Measurements from ENCODE around the gene RIN1.
"Not testable (repeated sequence)": the region's sequence is repeated elsewhere in the genome, so short reads cannot be mapped to it uniquely, and the experiment has no call there.

RIN1 gene

DNA sequence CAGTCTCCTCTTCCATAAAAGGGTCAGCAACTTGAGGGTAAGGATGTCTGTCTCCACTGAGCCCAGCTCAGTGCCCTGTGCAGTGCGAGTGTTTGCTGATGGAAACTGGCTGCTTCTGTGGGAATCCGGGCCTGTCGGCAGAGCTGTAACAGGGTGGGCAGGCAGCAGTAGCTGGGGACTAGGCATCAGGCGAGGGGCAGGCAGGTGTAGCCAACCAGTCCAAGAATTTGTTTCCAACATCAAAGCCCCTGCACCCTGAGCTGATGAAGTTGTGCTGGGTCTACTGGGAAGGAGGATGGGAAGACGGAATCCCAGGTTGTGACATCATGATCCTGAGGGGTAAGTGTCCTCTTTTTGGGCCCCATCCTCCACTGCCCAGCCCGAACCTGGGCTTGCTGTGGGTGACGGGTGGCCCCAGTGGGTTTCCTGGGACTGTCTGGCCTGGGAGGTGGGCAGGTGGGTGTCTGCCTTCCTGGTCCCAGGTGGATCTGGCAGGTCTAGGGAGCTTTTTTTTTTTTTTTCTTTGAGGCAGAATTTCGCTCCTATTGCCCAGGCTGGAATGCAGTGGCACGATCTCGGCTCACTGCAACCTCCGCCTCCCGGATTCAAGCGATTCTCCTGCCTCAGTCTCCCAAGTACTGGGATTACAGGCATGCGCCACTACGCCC, 24.3 kb upstream of the RIN1 start:
- no peak for DNase-seq

DNA sequence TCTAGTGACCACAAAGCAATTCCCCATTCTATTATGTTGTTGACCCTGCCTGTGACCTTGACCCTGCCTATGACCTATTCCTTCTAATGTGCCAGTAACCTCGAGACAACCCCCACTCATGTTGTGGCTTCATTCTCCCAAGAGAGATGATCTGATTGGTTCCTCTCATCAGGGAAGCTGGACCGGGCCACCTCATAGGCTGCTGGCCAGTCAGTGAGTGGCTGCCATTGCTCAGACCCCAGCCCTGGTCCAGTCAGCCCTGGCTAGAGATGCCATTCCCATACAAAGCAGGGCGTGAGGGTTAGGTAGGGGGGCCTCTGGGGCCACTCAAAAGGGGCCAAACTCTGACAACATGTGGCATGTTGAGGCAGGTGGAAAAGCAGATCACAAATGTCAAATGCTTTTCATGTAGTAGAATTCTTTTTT, 23.4 kb upstream of the RIN1 start:
- DNase-seq, result no peak

DNA sequence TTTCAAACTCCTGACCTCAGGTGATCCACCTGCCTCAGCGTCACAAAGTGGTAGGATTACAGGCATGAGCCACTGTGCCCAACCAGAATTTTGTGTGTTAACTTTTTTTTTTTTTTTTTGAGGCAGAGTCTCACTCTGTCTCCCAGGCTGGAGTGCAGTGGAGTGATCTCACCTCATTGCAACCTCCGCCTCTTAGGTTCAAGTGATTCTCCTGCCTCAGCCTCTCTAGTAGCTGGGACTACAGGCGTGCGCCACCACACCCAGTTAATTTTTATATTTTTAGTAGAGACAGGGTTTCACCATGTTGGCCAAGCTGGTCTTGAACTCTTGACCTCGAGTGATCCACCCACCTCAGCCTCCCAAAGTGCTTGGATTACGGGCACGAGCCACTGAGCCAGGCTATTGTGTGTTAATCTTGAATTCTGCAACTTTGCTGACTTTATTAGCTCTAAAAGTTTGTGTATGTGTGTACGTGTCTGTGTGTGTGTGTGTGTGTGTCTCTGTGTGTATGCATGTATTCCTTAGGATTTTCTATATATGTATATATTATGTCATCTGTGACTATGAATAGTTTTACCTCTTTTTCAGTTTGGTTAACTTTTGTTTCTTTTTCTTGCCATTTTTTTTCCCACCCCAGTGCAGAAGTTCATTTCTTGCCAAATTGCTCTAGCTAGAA, 14.5 kb upstream of the RIN1 start:
- not testable (repeated sequence) for DNase-seq

DNA sequence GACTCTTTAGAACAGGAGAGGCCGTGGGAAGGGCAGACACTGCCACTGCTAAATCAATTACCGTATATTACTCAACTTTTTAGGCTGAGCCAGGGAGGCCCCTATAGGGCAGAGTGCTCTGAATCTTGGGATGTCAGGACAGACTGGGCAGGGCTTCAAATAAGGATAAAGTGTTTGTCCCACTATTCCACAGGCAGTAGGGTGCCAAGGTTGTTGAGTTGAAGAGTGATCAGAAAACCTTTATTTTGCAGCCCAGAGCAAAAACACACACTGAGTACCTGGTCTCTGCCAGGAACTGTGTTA, 12.8 kb upstream of the RIN1 start:
- no peak for DNase-seq

DNA sequence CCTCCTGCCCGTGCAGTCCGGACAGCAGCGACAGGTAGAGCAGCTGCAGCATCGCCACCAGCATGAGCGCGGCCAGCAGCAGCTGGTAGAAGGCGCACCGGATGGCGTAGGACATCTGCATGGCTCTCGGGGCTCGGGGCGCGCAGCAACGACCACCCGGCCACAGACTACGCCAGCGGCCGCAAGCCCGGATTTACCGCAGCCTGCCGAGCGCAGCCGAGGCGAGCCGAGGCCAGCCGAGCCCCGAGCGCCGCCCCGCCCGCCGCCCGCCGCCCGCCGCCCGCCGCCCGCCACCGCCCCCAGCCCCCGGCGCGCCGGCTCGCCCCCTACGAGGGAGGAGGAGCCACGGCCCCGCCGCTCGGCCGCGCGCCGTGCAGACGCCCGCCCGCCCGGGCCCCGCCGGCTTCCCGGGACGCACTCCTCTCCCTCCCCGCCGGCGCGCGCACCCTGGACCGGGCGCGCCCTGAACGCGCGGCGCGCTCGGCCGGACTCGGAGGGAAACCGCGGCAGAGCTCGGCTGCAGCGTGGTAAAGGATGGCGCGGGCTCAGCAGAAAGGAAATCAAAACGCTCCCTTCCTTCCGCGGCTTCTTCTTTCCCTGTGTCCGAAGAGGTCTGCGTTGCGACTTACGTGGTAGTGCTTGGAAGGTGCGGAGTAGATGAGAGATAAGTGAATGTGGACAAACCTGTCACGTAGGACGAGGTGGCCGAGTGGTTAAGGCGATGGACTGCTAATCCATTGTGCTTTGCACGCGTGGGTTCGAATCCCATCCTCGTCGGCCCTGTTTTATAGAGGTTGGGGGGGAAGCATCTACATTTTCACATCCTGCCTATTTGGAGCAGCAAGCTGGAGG, 11.4 kb upstream of the RIN1 start, which contains the start of gene B4GAT1:
Gene B4GAT1 (minus strand): TSS at position 205 of the 852 bp plus-strand sequence. CDS start 84 bp downstream, at position 121.
- DNase-seq, result peak; percentile 98

DNA sequence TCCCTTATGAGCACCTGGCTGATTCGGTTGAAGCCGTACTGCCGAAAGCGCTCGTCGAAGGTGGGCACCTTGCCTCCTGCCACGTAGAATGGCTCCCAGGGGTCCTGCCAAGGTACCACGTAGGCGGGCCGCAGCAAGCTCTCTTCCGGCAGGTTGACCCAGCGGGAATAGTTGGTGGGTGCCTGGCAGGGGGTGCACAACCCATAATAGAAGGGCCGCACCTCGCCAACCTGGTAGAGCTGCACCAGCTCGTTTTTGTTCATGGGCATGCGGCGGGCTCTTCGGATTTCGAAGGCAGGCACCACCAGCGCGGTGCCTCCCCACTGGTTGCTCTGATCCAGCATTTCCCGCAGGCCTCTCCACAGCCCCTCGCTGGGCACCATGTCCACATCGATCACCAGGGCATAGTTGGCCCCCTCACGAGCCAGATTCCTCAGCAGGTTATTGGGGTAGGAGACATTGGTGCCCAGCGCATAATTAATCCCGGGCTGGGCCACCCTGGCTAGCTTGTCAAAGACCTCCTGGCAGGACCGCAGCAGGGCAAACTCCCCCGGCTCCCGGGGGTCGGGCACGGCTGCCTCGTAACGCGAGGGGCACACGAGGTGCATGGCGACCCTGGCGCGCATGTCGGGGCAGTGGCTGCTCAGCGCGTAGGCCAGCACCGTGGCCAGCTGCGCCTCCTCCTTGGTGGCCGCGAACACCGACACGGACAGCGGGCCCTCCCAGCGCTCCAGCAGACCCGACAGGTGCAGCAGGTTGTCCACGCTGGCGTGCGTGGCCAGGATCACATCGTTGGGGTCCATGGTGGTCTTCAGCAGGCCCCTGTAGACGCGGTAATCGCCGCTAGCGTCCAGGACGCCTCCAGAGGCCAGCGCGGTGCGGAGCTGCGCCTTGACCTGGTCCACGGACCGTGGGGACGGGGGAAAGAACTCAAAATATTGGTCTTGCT, 10.5 kb upstream of the RIN1 start:
- no peak for DNase-seq

DNA sequence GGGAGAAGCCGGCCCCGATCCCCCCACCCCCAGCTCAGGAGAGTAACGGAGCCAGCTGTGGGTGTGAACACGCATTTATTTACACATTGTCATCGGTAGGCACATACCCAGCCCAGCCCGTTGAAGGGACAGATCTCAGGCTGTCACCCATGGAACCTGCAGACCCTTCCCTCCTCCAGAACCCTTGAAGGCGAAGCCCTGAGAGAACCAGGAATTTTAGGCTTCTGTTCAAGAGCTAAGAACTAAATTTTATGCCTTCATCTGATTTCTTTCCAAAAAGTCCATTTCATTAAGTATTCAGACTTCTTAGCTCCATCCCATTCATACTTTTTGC, 9.0 kb upstream of the RIN1 start:
- DNase-seq, result no peak

DNA sequence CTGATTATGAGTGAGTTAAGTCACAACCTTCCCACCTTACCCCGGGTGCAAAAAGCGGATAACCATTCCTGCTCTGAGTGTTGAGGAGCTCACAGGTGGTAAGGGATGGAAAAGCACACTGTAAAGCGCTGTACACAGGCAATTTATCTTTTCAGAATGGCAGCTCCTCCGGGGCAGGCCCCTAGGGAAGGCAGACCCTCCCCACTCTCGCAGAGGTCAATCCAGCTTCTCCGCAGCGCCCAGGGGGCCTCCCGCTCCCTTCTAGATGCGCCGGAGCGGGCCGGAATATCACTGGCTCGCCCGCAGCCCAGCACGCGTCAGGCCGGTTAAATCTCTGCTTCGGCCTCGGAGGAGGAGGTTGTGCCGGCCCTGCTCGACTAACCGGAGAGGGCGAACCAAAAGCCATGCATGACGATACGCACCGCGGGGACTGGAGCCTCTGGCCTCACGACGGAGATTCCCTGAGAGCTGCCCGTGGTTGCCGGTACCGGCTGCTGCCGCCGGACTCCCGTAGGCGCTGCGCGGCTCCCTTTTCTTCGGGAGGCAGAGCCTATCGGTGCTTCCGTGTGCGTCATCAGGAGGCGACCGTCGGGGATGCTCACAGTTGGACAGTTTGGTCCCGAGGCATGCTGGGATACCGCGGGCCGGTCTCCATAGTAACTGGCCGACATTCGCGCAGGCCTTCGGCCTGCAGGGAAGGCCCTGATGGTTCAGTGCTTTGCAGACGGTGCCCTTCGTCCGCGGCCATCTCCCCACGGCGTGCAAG, 8.5 kb upstream of the RIN1 start, which contains the start of gene BRMS1:
Gene BRMS1 (minus strand): TSS at position 555 of the 766 bp plus-strand sequence. CDS start 2,870 bp downstream, outside the sequence.
- peak; percentile 98 for DNase-seq

DNA sequence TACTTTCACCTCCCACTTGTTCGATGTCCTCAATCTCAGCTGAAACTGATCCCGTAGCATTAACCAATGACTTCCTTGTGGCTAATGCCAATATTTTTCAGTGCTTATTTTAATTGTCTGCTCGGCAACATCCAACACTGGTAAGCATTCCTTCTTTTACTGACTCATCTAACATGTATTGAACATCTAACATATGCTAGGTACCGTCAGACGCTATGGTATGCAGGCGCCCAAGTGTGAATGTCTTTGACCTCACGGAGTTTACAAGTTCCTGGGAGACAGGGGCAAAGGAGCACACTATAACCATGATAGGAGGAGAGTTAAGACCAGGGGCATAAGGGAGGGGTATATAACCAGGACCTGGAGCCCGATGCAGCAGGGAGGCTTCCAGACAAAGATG, 6.9 kb upstream of the RIN1 start:
- no peak for DNase-seq

DNA sequence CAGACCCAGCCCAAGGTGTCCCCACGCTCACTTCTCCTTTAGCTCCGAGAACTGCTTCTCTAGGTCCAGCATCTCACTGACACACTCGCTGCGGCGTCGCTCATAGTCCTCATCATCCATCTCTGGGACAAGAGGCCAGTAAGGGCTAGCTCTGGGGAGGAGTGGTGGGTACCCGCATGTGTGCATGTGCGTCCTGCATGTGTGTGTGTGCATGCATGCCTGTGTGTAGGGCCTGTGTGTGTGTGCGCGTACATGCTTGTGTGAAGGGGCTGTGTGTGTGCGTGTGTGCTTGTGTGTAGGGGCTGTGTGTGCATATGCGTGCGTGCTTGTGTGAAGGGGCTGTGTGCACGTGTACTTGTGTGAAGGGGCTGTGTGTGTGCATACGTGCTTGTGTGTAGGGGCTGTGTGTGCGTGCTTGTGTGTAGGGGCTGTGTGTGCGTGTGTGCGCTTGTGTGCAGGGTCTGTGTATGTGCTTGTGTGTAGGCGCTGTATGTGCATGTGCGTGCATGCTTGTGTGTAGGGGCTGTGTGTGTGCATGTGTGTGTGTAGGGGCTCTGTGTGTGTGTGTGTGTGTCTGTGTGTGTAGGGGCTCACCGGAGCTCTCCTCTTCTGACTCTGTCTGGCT, 5.4 kb upstream of the RIN1 start:
- DNase-seq, result no peak

DNA sequence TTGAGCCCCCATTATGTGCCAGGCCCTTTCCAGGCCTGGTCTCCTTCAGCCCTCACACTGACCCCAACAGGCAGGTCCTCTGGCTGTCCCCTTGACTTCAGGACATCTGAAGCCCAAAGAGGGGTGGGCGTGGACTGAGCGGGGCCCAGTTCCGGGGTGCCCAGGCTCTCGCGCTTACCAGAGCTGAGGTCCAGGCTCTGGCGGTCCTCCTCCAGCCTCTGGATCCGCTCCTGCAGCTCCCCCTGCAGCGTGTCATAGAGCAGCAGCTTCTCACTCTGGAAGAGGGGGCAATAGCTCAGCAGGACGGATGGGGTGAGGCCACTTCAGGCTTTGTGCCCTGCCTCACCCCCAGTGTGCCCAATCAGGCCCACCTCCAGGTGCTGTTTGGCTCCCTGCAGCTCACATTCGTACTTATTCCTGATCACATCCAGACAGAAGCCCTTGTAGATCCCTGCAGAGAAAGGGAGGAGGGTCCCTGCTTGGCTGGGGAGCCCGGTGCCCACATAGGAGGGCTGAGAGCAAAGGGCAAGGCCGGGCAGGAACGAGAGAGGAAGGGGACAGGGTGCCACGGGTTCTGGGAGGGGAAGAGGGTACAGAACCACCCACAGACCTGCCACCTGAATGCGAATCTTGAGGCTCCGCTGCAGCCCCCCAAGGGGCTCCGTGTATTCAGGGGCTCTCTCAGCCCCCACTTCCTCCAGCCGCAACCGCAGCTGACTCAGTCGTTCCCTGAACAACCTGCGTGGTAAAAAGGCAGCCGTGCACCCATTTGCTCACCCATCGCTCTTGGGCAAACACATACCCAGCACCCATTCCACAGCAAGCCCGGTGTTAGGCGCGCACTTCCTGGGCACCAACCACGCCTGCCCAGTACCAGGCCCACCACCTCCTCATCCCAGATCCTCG, 4.6 kb upstream of the RIN1 start:
- DNase-seq, result no peak

DNA sequence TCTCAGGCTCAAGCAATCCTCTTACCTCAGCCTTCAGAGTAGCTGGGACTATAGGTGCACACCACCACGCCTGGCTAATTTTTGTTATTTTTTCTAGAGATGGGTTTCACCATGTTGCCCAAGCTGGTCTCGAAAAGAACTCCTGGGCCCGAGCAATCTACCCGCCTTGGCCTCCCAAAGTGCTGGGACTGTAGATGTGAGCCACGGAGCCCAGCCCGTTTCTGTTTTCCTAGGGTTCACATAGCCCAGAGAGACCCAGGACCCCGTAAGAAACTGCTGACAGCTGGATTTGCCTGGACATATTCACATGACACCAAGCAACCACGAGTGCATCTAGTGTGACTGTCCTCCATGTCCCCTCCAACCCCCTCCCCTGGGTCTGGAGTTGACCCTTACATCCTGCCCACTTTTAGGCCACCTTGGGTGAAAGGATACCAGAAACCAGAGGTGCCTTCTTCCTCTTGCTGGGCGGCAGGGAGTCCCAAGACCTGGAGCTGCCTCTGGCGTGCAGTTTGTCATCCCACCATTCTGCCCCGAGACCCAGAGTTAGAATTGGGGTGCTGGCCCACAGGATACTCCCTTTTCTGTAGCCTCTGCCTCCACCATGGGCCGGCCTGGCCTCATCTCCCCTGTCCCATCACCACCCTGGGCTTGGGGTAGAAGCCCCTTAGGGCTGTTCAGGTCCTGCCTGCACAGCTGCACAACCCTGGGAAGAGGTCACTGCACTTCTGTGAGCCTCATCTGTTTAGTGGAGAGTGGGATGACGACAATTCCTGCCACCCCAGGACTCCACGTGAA, 3.7 kb upstream of the RIN1 start:
- no peak for DNase-seq

DNA sequence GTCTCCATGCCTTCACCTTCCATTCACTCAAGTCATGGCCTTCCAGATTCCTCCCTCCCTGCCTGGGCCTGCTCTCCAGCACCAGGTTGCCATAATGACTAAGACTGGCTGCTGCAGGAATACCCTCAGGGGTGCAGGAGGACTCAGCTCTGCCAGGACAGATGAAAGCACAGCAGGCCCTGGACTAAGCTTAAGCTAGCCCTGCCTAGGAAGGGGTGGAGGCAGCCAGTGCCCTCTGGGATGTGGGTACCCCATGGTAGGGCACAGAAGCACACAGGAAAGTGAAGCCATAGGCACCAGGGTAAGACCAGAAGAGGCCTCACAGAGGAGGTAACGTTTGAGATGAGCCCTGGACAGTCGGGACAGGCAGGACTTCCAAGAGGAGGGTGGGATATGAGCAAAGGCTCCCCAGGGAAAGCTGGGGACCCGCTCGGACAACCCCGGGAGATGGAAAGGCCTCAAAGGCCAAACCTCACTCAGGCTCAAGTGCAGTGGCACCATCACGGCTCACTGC, 3.0 kb upstream of the RIN1 start:
- DNase-seq, result no peak

DNA sequence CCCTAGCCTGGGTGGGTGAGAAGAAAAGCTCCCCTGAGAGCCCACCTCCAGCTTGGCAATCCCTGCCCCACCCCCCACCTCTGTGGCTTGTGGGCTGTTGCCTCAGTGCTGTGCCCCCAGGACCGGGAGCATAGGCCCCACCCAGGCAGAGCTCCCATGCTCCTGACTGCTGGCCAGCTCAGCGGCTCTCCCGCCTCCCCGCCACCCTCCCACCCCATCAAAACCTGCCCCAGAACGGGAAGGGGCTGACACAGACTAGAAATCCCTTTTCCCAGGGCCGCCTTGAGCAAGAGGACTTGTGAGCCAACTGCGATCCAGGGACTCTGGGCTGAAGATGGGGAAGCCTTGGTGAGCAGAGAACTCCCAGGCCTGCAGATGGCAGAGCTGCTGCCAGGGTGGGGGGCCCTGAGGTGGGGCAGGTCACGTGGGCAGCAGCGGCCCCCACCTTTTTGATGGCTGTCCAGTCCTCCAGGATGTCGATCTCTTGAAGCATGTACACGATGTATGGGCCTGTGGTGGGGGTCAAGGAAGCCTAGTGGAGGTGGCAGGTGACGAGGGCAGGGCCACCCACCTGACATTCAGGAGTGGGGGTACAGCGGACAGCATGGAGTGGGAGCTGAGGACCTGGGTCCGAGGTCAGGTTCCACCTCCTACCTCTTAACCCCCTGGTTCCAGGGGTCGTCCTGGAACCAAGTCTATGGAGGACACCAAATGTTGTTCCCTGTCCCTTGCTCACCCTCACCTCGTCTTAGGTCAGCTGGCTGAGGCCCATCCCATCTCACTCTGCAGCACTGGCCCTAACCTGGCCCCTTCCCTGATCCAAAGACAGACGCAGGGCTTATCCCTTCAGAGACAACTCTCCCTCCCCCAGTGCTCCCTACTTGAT, 2.3 kb upstream of the RIN1 start:
- DNase-seq, result no peak

DNA sequence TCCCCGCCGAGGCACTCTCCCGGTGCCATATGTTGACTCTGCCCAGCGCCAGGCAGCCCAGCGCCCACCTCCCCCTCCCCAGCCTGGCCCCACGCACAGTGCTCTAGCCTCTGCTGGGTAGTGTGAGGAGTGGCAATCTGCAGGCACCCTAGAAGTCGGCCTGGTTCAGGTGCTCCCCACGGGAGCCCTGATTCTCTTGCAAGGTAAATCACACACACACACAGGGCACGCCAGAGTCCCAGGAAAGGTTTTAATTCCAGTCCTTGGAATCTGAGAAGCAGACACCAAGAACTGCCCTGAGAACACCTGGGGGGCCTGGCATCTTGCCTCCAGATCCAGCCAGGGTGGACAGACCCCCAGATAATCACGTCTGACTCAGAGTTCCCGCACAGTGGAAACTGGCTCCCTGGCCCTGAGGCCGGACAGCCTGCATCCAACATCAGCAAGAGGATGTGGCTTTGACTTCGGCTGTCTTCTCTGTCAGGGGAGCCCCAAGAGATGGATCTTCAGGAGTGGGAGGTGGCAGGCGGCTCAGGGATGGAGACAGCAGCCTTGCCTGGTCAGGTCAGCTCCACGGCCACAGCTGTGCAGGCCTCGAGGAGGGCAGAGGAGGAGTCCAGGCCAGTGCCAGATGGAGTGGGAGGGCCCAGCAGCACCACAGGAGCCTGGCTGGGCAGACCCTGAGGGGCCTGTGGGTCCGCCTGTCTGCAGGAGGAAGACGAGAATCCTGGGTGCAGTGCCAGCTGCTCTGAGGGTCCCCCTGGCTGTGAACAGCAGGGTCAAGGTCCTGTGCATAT, 1.1 kb upstream of the RIN1 start:
- peak; percentile 38 for DNase-seq

DNA sequence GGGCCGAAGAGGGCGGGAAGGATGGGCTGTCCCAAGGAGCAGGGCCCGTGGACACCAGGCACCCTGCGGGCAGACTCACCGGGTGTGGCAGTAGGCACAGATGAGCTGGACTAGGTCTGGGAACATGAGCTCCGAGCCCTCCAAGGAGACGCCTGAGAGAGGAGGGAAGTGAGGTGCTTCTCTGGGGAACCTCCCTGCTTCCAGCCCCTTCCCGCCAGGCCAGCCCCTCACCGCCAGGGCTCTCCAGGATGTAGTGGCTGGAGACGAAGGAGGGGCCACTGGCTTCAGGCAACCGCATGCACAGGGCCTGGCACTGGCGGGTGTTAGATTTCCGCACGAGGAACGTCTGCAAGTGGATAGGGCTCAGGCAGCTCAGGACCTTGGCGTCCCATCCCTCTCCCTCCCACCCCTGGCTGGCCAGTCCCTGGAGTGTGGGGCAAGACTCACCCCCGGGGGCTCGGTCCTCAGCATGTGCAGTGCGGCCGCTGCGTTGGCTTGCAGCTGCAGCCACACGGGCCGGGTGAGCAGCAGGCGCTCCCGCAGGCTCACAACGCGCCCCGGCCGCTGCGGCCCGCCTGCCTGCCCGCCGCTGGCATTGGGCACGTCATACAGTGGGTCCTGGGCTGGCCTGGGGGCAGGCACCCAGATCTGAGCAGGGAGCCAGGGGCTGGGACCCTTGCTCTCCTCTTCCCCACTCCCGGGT, 552 bp downstream of the RIN1 start:
- peak; percentile 56 for DNase-seq
